ENCODE data around the gene C1orf122.

The C1orf122 gene

DNA sequence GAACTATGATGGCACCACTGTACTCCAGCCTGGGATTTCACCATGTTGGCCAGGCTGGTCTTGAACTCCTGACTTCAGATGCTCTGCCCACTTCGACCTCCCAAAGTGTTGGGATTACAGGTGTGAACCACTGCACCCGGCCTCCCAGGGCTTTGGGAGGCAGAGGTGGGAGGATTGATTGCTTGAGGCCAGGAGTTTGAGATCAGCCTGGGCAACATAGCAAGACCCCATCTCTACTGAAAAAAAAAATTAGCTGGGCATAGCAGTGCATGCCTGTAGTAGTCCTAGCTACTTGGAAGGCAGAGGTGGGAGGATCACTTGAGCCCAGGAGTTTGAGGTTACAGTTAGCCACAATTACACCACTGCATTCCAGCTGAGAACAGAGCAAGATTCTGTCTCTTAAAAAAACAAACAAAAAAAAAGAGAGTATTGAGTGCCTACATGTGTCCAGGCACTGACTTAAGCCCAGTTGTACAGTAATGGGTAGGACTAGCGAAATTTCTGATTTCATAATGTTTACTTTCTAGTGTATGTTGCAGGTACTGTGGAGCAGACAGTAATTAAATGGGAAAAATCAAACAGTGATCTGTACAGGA, 9.7 kb upstream of the C1orf122 start:
- no peak for DNase-seq (ENCODE audit: low read depth in 3 of 3)

- DNase-seq (ENCODE audit: low read depth in 3 of 3): no peak
Observed at GRCh38 chr1:37802439-37802838, 5.2 kb upstream of the C1orf122 start.

GRCh38 chr1:37807220-37807554, 403 bp upstream of the C1orf122 start:
- DNase-seq (ENCODE audit: low read depth in 3 of 3): no peak

- DNase-seq (ENCODE audit: low read depth in 3 of 3): peak in 1 of 3 experiments; percentile 22
Observed at GRCh38 chr1:37808369-37809319, 1.1 kb downstream of the C1orf122 start.

DNA sequence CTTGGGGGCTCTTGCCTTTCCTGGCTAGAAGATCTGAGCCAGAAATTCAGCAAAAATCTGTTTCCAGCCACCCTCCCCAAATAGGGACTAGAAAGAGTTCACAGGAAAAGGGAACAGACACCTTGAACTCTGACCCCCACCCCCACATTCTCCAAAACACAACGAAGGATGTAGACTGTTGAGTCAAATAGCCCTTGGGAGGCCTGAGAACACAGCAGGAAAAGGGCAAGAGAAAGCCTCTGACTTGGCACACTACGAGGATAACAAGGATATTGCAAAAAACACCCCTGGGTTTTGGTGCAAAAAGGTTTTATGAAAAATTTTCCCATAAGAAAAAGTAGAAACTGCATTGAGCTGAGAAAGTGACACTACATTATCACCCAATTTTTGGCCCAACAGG, 2.4 kb downstream of the C1orf122 start:
- no peak for DNase-seq (ENCODE audit: low read depth in 3 of 3)

DNA sequence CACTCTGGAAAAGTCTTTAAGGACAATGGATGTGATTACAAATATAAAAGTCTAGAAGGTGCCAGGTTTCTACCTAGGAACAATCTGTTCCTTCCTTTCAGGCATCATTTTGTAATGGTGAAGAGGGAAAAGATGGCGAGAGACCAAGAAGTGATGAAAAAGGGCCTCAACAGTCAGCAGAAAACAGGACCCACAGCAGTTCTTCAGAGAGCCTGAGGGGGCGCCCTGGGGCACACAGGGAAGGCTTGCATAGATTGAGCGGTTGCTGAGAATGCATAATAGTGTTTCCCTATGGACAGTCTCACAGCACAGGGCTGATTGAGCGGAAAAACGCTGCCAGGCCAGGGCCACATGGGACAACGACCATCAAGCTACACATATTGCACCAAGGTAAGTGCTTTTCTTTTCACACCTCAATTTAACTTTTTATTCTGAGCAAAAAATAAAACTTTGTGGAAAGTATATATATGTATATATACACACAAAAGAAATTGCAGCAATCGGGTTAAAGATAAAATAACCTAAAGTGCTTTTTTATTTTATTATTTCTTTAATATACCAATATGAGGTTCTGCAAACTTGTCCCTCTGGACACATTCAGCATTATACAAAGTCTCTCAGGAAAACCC, 3.6 kb downstream of the C1orf122 start:
- peak; percentile 29 to 36 (median 35) for DNase-seq (ENCODE audit: low read depth in 3 of 3)

- no peak for DNase-seq (ENCODE audit: low read depth in 3 of 3)
Observed at GRCh38 chr1:37813529-37814145, 6.0 kb downstream of the C1orf122 start.

- no peak for DNase-seq (ENCODE audit: low read depth in 3 of 3)
Observed at GRCh38 chr1:37814252-37814651, 6.7 kb downstream of the C1orf122 start.

DNA sequence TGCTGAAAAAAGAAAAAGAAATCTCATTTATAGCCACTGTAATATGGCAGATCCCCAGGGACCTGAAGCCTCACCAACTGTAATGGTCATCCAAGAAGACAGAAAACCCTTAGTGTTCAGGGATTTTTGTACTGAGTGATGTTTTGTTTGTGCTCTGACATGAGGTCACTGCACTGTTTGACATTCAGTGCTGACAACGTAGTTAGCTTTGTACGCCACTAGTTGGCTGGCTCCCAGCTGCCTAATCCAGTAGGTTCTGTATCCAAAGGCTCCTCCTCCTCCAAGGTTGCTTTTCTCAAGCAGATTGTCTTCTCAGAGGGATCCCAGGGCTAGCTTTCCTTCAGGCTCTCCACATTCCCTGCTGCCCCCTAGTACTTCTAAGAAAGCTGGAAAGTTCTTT, 9.9 kb downstream of the C1orf122 start:
- DNase-seq (ENCODE audit: low read depth in 3 of 3): no peak

DNA sequence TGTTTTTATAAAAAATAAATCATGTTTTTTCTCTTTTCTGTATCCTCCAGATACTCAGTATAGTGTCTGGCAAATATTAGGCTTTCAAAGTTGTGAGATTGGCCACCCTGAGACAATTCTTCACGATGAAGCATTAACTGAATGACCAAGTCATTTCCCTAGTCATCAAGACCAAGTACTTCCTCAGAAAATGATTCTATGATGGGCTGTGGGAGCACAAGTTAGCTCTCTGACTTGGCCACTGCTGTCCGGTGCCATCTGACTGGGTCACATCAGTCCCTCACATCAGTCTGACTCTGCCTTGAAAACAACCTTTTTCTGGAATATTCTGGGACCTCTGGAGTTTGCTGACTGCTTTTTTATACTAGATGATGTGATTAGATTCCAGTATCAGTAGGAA, 13.9 kb downstream of the C1orf122 start:
- no peak for DNase-seq (ENCODE audit: low read depth in 3 of 3)

DNA sequence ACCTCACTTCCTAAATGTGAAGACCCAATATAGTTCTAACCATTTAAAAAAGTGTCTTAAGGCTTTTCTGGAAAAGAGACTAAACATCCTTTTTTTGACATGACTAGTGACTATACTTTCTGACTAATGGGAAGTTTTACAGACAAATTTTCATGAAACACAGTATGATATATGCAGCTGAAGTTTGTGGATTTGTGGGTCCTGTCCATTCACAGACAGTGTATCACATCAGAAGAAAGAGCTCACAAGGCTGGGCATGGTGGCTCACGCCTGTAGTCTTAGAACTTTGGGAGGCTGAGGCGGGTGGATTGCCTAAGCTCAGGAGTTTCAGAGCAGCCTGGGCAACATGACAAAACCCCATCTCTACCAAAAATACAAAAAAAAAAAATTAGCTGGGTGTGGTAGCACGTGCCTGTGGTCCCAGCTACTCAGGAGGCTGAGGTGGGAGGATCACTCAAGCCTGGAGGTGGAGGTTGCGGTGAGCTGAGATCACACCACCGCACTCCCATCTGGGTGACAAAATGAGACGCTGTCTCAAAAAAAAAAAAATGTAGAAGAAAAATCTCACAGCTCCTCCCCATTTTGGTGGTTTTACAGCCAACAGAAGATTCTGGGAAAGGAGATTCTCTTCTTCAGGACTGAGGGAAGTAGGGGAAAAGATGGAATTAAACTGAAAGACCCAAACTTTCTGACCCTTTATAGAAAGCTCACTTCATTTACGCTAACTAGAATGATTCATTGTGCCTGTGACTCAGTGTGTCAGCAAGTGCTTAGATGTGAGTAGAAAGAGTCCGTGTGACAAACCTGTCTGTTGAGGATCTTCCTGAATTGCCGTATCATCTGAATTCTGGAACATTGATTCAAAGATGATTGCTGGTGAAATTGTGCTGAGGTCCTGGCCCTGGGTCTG, 15.6 kb downstream of the C1orf122 start:
- DNase-seq (ENCODE audit: low read depth in 3 of 3): no peak

DNA sequence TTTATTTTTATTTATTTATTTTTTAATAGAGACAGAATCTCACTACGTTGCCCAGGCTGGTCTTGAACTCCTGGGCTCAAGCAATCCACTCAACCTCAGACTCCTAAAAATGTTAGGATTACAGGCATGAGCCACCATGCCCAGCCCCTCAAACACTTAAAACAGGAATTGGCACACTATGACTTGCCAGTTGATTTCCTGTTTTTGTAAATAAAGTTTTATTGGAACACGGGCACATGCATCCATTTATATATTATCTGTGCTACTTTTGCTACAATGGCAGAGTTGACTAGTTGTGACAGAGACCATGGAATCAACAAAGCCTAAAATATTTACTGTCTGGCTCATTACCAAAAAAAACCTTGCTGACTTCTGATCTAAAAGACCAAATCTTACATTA, 16.4 kb downstream of the C1orf122 start:
- no peak for DNase-seq (ENCODE audit: low read depth in 3 of 3)

GRCh38 chr1:37825506-37825905, 17.9 kb downstream of the C1orf122 start:
- DNase-seq (ENCODE audit: low read depth in 3 of 3): no peak

- DNase-seq (ENCODE audit: low read depth in 3 of 3): no peak
Observed at GRCh38 chr1:37828410-37829074, 21.0 kb downstream of the C1orf122 start.

DNA sequence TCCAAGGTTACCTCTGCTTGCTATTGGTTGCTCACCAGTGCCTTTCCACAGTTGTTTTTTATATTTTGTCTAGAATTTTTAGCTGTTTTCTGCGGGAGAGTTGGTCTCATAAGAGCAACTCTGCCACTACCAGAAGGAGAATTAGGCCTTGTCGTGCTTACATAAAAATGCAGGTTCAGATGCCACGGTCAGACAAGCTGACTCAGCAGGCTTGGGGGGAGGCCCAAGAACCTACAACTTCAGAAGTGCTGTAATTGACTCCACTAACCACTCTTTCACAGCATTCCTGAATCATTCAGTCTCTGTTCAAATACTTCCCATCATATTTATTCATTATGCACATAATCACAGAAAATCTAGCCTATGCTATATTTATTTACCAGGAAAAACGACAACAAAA, 23.5 kb downstream of the C1orf122 start:
- no peak for DNase-seq (ENCODE audit: low read depth in 3 of 3)

DNA sequence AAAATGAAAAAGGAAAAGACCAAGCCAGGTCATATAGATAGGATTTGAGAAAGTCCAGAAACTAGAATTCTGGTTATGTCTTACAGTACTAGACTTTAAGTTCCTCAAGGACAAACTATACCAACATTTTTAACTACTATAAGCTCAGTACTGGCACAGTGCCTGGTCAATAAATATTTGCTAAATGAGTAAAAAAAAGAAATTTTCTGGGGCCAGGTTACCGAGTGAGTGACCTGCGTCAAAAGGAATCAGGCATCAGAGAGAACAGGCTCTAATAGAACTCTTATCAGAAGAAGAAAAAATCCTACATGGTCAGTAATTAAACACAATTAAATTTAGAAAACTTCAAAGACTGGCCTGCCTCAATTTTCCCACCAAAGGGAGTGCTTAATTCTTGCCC, 24.2 kb downstream of the C1orf122 start:
- no peak for DNase-seq (ENCODE audit: low read depth in 3 of 3)

DNA sequence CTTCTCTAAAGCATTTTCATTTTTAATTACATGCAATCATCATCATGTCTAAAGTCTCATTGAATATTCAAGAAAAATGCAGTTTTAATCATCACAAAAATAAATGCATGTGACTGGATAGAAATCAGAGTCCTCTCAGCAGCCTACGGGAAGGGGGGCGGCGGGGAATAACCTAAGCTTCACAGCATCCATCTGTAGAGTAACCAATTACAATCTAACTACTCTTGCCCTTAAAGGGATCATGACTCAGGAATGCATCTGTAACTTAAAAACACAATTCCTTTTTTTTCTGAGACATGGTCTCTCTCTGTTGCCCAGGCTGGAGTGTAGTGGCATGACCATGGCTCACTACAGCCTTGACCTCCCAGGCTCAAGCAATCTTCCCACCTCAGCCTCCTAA, 29.2 kb downstream of the C1orf122 start:
- DNase-seq (ENCODE audit: low read depth in 3 of 3): no peak

DNA sequence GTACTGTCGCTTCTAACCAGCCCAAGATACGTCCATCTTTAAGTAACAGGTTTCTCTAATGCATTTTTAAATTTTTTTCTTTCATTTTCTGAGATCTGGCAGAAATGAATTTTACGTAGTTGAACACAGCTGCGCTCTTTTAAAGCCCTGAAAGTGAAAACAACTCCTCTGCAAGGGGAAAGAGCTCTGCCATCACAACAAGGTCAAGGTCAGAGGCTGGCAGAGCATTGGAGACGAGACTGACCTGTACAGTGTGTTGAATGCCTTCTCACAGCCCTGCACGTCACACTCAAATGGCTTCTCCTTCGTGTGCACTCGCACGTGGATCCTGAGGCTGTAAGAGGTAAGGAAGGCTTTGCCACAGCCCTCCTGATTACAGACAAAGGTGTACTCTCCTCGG, 32.1 kb downstream of the C1orf122 start:
- no peak for DNase-seq (ENCODE audit: low read depth in 3 of 3)

- no peak for DNase-seq (ENCODE audit: low read depth in 3 of 3)
Observed at GRCh38 chr1:37840711-37841110, 33.1 kb downstream of the C1orf122 start.

- DNase-seq (ENCODE audit: low read depth in 3 of 3): no peak
Observed at GRCh38 chr1:37841652-37842051, 34.1 kb downstream of the C1orf122 start.

- no peak for DNase-seq (ENCODE audit: low read depth in 3 of 3)
Observed at GRCh38 chr1:37844536-37844935, 36.9 kb downstream of the C1orf122 start.

Measured in stimulated activated CD4-positive, alpha-beta T cell treated with anti-CD3 and anti-CD28 coated beads, TNF-alpha, amount 100 ng/mL, for 4 hours (primary cell).